HG03066 (cell line): ENCODE measurements around the gene MAN1B1.

Experiments
- ATAC-seq: cut with Tn5 transposase; IDR thresholded peaks from one replicate; pipeline ENCODE4 v1.9.1; 2021; ENCODE audit warnings: low read depth; ENCODE audit not compliant: unreplicated experiment

MAN1B1 gene

GRCh38 chr9:137082925-137083290 lies 3.9 kb upstream of the MAN1B1 start:
- no peak for ATAC-seq

GRCh38 chr9:137083394-137084004 lies 3.3 kb upstream of the MAN1B1 start:
- ATAC-seq: no peak

- no peak for ATAC-seq
Measured at GRCh38 chr9:137084526-137084925, 2.3 kb upstream of the MAN1B1 start.

GRCh38 chr9:137085920-137086530 lies 760 bp upstream of the MAN1B1 start:
- ATAC-seq: peak; percentile 2

- no peak for ATAC-seq
Measured at GRCh38 chr9:137087409-137087925, 682 bp downstream of the MAN1B1 start.

GRCh38 chr9:137088121-137088520 lies 1.3 kb downstream of the MAN1B1 start:
- ATAC-seq: no peak

GRCh38 chr9:137089232-137089947 lies 2.6 kb downstream of the MAN1B1 start:
- no peak for ATAC-seq

- ATAC-seq: peak; percentile 77
Measured at GRCh38 chr9:137095664-137096517, 9.1 kb downstream of the MAN1B1 start.

- ATAC-seq: no peak
Measured at GRCh38 chr9:137096785-137097546, 10.2 kb downstream of the MAN1B1 start.

GRCh38 chr9:137097761-137098462 lies 11.1 kb downstream of the MAN1B1 start:
- ATAC-seq: no peak

GRCh38 chr9:137099231-137099630 lies 12.4 kb downstream of the MAN1B1 start:
- ATAC-seq: no peak

GRCh38 chr9:137103206-137103999 lies 16.6 kb downstream of the MAN1B1 start:
- no peak for ATAC-seq

- no peak for ATAC-seq
Measured at GRCh38 chr9:137105814-137106661, 19.3 kb downstream of the MAN1B1 start.

- ATAC-seq: no peak
Measured at GRCh38 chr9:137106662-137107250, 20.0 kb downstream of the MAN1B1 start.

- ATAC-seq: no peak
Measured at GRCh38 chr9:137107312-137107921, 20.6 kb downstream of the MAN1B1 start.

GRCh38 chr9:137107982-137108381 lies 21.2 kb downstream of the MAN1B1 start:
- ATAC-seq: no peak
